GM18873 (cell line): ENCODE measurements around the gene S100Z.
"Not testable (repeated sequence)": the region's sequence is repeated elsewhere in the genome, so short reads cannot be mapped to it uniquely, and the experiment has no call there.

Source experiments
- ATAC-seq: cut with Tn5 transposase; IDR thresholded peaks from one replicate; pipeline ENCODE4 v1.9.1; 2021; ENCODE audit warnings: mild to moderate bottlenecking, moderate library complexity, moderate number of reproducible peaks; ENCODE audit not compliant: unreplicated experiment, low FRiP score

The S100Z gene

DNA sequence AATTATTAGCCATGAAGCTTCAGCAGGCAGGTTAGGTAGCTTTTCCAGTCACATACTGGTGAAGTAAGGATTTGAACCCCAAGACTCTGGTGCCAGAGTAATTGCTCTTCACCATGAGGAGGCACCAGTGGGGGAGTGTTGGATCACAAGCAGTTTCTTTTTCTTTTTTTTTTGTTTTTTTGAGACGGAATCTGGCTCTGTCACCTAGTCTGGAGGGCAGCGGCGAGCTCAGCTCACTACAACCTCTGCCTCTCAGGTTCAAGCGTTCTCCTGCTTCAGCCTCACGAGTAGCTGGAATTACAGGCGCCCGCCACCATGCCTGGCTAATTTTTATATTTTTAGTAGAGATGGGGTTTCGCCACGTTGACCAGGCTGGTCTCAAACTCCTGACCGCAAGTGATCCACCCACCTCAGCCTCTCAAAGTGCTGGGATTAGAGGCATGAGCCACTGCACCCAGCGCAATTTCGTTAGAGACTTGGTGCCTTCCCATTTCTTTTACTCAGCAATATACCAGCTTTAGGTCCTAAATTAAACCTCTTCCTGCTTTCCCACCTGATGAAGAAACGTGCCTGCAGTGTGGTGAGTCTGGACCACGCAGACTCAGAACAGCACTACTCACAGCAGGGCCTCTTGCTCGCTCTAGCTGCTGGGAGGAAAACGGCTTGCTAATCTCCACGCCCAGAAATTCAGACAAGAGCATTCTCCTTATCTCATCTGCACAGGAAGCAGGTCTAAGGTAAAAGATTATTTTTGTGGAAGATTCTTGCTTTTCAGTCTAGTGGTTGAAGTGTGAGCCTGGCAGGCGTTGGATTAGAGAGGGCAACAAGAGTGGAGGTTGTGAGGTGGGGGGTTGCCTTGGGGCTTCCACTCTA, at the start of gene S100Z:
S100Z (plus strand) TSS at position 596 of the 873 bp plus-strand sequence. CDS start 25,346 bp downstream, outside the sequence.
- no peak for ATAC-seq

DNA sequence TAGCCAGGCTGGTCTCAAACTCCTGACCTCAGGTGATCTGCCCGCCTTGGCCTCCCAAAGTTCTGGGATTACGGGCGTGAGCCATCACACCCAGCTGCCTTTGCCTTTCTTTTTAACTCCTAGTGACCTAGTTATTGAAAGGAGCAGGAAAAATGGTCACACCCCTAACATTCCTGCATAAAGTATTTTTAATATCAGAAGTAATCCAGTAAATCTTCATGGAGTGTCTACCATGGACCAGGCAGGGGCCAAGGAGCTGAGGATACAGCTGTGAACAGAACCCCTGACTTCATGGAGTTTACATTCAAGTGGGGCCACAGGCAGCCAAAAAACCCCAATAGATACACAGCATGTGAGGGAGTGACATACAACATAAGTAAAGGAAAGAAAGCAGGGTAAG, 49.2 kb upstream of the S100Z start:
- no peak for ATAC-seq

DNA sequence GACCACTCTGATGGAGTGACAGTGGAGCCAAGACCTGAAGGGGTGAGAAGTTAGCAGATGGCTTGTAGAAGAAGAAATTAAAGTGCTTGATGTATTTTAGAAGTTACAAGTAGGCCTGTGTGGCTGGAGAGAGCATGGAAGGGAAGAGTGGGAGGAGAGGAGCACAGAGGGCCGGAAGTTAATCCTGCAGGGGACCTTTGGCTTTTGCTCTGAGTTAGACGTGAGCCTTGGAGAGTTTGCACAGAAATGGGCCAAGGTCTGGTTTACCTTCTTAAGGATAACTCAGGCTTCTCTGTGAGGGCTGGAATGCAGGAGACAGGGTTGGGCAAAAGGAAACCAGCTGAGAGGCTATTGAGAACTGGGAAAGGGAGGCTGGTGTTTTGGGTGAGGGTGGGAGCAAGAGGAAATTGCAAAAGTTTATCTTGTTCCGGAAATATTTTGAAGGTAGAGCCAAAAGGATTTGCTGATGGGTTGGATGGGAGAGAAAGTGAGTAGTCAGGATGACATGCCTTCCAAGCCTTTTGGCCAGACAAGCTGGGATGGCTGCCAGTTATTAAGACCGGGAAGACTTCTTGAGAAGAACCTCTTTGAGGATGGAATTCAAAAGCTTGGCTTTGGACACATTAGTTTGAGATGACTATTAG, 48.5 kb upstream of the S100Z start:
- no peak for ATAC-seq

DNA sequence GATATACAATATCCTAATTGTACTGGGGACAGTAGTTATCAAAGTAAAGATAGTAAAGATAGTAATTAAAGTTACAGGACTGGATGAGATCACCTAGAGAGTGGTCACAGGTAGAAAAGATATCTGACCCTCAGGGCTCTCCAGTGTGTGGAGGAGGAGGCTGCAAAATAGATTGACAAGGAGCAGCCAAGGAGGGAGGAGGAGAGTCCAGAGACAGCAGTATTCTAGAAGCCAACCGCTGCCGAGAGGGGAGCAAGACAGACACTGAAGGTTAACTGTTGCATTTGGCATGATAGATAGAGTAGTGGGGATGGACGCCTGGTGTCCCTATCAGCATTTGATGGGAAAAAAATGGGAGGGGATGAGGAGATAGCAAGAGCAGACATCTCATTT, 48.0 kb upstream of the S100Z start:
- ATAC-seq: no peak

DNA sequence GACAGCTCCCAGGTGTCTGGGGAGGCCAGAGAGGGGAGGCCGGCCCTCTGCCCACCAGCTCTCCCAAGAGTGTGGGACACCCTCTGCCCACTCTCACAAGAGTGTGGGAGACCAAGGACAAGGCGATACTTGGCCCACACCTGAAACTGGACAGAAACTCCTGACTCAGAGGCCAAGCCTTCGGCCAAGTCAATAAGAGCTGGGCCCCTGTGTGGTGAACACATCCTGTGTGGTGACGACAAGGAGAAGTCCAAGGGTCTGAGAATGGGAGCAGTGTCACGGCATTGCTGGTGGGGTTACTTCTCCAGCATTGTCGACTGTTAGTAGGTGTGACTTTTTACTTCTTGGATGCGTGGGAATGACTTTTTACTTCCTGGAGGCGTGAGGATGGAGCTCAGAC, 45.5 kb upstream of the S100Z start:
- no peak for ATAC-seq

DNA sequence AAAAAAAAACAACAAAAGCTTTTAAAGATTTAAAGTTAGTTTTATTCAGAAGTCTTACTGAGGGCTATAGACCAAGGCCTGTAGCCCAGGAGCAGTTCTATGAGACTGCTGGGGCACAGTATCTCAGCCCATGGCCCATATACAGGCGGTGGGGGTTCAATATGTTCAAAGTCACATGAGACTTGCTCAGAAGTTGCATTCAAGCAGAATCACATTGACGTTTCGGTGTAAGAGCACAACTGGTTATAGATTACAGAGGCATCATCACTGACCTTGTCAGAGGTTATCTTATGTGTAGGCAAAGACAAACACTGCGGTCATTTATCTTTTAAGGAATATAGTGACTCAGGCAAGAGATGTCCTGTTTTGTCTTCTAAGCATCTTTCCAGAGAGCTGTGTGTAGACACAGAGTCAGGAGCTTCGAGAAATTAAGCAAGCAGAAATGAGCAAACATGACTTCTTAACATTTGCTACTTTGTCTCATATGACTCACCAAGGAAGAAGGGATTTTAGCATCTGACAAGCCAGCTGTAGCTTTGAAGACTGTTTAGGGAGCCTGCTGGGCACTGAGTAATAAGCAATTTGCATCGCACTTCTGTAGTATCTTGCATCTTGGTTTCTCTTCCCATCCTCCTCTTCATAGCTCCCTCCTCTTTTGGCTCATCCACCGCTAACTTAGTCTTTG, 43.9 kb upstream of the S100Z start:
- ATAC-seq: no peak

DNA sequence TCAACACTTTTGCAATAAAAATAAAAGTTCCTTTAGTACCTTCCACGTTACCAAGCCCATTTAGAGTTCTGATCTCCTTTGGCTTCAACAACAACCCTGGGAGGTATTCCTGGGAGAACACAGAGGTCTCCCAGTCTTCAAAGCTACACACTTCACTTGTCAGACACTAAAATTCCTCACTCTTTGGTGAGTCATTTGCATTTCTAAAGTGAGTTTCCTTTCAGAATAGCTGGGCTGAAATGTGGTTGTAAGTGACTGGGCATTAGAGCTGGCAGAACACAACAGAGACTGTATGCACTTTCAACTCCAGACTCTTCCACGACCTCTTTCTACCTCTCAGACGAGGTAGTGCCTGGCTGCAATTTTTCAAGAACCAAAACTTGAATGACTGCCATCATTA, 42.5 kb upstream of the S100Z start:
- no peak for ATAC-seq

DNA sequence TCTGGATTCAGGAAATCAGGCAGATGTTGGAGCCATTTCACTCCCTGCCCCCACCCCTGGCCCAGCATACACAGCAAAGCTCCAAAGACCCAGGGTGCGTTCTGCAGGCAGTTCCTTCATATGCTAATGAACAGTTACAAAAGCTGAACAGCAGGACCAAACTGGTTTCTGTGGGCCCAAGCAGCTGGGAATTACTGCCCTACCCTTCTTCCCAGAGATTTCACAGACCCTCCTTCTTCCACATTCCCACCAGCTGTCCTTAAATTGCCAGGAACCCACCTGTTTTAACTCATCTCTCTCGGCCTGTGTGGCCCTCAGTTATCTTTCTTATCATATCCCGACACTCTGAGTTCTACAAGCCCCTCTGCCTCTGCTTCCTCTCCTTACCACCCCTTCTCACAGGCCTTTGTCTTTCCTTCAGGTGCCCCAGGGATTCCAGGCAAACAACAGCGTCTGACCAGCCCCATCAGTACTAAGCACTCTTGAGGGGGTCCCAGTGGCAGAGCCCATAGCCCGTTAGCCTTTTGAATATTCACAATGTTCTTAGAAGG, 41.6 kb upstream of the S100Z start:
- no peak for ATAC-seq

DNA sequence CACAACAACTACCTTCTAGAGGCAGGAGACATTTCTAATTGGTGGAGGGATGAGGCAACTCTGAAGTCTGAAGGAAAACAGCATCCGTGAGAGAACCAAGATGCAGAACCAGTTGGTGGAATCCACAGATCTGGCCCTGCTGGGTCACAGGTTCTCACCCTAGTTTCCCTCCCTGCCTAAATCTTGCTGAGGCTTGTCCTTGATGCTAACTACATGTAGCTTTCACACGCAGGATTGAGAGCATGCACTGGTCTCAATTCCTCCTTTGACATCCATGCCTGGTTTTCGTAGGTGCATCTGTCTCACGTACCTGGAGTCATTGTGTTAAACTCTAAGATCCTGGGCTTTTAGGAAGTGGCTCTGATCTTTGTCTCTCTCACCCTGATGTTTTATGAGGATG, 40.7 kb upstream of the S100Z start:
- ATAC-seq: no peak

DNA sequence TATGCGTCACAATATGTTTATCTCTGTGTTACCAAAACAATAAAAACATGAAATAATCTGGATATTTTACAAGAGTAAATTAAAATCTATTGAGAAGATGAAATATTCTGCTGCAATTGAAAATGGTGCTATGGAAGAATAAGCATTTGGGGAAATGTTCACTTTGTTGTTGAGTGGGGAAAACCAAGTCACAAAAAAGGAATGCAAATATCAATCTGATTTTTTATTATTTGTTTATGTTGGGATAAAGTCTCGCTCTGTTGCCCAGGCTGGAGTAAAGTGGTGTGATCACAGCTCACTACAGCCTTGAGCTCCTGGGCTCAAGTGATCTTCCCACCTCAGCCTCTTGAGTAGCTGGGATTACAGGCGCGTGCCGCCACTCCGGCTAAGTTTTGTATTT, 39.6 kb upstream of the S100Z start:
- ATAC-seq: no peak

DNA sequence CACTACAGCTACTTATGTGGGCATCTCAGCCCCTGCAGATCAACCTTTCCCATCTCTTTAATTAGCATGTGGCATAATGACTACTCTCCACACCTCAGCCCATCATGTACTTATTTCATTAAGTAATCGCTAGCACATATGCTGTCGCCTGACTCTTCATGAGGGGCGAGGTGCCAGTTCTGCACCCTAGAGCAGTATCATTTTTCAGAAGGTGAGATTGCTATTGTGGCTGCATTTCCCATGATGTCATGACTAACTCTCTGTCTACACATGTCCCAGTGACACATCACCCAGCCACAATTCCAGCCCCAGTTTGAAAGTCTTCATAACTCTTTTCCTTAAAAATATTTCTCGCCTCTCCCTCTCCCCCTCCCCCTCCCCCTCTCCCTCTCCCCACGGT, 38.6 kb upstream of the S100Z start:
- no peak for ATAC-seq

DNA sequence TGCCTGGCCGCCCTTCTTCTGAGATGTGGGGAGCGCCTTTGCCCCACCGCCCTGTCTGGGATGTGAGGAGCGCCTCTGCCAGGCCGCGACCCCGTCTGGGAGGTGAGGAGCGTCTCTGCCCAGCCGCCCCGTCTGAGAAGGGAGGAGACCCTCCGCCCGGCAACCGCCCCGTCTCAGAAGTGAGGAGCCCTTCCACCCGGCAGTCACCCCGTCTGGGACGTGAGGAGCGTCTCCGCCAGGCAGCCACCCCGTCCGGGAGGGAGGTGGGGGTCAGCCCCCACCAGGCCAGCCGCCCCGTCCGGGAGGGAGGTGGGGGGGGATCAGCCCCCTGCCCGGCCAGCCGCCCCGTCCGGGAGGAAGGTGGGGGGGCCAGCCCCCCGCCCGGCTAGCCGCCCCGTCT, 37.6 kb upstream of the S100Z start:
- not testable (repeated sequence) for ATAC-seq

DNA sequence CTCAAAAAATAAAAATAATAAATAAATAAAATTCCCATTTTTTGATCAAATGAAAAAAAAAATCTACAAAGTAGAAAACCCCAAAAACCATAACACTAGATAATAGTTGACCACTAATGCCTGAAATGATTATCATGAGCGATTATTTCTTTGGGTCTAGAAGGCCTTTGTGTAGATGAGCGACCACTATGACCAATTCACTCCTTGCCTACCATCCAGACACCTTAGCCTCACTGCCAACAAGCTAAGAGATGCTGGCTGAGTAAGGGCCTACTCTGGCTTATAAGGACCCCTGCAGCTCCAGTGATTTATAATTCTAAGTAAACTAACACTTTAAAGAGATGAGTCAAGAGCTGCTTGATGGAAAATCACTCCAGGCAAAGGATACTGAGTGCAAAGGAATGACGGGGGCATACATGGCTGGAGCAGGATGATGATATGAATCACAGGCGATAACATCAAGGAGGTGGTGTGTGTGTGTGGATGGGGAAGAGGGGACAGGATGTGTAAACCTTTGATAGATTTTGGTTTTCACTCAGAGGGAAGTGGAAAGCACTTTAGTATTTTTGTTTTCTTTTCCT, 35.7 kb upstream of the S100Z start:
- ATAC-seq: no peak

DNA sequence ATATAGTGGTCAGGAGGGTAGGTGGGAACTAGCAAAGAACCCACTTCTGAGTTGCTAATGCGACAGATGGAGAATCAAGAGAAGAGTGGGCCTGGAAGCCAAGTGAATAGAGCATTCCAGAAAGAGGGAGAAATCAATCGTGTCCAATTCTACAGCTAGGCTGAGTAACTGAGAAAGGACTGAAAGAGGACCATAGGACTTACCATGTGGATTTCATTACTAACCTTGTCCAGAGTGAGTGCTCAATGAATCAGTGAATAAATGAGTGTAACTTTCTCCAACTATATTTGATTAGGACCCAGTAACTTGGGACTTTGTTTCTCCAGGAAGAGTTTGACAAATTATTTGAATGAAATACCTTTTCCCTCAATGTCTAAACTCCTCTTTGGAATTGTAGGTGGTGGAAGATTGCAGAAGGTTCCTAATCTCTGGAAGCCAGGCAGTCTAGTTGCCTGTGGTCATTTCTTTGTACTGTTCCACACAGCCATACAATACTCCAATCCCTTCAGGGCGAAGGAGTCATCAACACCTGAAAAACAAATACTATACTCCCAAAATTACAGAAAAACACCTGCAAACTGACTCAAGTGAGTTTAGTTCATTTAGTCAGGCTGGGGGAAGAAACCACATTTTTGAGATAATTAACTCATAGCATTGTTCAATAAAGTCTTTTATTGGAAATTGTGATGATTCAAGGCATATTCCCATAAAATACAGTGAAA, 33.5 kb upstream of the S100Z start:
- ATAC-seq: no peak

DNA sequence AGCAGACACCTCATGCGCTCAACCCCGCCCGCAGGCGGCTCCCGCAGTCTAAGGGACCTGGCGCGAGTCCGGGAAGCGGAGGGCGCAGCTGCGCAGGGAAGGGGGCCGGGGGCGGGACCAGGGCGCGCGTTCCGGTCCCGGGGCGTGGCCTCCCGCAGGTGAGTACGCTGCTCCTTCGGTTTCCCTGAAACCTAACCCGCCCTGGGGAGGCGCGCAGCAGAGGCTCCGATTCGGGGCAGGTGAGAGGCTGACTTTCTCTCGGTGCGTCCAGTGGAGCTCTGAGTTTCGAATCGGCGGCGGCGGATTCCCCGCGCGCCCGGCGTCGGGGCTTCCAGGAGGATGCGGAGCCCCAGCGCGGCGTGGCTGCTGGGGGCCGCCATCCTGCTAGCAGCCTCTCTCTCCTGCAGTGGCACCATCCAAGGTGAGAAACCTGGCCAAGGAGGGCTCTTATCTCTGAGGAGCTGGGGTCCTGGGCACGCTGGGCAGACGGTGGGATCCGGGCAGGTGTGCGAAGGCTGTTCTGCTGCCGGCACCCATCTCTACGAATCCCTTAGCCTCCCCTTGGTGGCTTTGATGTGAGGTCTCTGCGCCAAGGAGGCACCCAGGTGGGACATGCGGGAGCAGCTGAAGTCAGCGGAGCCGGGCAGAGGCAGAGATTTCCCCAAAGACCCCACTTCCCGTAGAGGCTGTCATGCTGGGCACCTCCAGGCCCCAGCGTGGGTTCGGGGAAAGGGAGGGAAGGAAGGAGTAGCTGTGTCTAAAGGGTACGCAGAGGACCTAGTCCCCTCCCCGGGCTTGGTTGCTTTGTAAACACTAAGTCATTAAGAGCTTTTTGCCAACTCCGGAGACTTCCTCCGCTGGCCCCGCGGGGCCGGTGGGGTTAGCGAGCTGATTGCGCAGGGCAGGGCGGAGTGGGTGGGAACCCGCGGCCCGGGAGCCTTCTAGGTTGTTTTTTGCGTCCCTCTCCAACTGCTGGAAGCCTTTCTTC, 30.7 kb upstream of the S100Z start, which contains the start of gene F2RL1:
F2RL1 (plus strand) TSS at position 187 of the 988 bp plus-strand sequence; CDS start at position 340, 153 bp downstream.
- no peak for ATAC-seq

DNA sequence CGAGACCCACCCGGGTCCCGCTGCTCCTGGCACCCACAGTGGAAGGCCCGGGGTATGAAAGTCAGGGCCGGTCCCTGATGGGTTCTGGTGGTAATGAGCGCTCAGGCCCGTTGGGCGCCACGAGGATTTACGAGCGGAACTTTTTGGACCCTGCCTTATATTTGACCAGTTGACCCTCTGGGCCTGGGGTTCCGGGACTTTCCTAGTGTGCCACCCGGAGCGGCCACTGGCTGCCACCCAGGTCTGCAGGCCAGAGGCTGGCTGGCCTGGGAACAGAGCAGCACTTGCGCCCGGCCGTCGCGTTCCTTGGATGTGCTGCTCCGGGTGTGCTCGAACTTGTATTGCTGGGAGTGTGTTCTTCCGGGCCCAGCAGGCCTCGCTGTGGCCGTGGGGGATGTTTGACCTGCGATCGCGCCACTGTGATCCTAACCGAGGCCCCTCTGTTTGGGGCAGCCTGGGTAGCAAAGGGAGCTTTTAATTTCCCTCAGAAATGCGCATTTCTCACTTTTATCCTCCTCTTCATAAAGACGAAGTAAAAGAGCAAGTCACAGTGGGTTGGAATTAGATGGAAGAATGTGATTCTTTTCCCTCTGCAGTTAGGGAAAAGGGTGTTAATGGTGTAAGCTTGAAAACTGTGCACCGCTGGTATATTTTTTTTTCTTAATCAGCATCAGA, 29.8 kb upstream of the S100Z start:
- no peak for ATAC-seq

DNA sequence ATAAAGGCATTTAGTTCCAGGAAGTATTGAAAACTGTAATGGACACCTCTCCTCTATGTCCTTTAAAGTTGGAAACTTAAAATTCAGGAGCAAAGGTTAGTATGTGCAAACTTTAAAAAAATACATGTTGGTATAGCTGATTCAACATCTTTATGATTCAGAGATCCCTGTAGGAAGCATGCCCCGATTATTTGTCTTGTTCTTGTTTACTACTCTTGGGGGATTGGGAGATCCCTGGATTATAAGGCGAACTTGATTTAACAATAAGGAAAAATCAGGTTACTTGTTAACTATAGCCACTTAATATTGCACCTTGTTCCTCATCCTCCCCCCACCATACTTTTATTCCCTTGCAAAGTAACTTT, 29.3 kb upstream of the S100Z start:
- ATAC-seq: no peak

DNA sequence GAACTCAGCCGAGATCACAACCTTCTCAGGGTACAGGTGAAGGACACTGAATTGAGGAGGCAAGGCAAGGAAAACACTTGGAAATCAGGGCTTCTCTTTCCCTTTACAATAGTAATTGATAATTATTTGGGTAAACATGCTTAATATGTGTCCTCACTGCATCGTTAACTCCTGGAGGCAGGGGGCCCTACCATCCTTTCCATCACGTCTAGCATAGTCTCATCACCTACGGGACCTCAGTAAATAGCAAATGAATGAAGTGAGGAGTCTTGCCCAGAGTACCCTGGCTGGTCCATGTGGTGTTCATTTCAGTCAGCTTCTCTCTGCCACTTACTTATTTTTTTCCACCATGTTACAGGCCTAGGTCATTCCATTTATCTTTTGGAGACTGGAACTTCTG, 28.7 kb upstream of the S100Z start:
- ATAC-seq: no peak
